ENCODE results near the gene SH3BP2. TPM values are rescaled to one million over a fixed set of nuclear protein-coding genes. Genes with fewer than 3 reads are reported as not detected.
"Not testable (repeated sequence)": the region's sequence is repeated elsewhere in the genome, so short reads cannot be mapped to it uniquely, and the experiment has no call there.

SH3BP2 gene
- total RNA-seq, 4 donors from 2014 or later, result 26.2 to 109 (median 66.0) TPM

DNA sequence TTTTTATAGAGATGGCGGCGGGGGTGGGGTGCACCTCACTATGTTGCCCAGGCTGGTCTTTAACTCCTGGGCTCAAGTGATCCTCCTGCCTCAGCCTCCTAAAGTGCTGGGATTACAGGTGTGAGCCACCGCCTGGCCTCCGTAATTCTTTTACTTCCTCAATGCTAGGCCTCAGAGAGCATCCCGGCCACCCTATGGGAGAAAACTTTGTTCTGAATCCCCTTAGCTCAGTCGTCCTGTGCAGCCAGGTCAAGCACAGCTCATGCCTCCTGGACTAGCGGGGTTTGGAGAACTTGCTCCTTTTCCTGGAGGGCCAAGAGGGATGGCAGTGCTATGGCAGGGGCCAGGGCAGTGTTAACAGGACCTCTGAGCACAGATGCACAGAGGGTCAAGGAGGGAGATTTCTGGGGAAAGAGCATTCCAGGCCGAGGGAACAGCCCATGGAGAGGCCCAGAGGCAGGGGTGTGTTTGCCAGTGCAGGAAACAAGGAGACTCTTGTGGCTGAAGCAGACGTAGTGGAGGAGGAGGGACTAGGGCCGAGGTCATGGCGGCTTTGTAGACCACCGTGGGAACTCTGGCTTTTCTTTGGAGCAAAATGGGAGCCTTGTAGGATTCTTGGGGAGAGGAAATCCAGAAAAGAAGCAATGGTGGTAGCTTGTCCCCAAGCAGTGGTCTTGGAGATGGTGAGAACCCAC is 26.9 kb upstream of the SH3BP2 start:
- no peak for ATAC-seq (ENCODE audit: low FRiP score)
- no peak for DNase-seq (ENCODE audit: low spot score)
- TF ChIP-seq, protein P1, sequence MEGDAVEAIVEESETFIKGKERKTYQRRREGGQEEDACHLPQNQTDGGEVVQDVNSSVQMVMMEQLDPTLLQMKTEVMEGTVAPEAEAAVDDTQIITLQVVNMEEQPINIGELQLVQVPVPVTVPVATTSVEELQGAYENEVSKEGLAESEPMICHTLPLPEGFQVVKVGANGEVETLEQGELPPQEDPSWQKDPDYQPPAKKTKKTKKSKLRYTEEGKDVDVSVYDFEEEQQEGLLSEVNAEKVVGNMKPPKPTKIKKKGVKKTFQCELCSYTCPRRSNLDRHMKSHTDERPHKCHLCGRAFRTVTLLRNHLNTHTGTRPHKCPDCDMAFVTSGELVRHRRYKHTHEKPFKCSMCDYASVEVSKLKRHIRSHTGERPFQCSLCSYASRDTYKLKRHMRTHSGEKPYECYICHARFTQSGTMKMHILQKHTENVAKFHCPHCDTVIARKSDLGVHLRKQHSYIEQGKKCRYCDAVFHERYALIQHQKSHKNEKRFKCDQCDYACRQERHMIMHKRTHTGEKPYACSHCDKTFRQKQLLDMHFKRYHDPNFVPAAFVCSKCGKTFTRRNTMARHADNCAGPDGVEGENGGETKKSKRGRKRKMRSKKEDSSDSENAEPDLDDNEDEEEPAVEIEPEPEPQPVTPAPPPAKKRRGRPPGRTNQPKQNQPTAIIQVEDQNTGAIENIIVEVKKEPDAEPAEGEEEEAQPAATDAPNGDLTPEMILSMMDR (IDR thresholded peaks at IDR 0.05), result no peak

DNA sequence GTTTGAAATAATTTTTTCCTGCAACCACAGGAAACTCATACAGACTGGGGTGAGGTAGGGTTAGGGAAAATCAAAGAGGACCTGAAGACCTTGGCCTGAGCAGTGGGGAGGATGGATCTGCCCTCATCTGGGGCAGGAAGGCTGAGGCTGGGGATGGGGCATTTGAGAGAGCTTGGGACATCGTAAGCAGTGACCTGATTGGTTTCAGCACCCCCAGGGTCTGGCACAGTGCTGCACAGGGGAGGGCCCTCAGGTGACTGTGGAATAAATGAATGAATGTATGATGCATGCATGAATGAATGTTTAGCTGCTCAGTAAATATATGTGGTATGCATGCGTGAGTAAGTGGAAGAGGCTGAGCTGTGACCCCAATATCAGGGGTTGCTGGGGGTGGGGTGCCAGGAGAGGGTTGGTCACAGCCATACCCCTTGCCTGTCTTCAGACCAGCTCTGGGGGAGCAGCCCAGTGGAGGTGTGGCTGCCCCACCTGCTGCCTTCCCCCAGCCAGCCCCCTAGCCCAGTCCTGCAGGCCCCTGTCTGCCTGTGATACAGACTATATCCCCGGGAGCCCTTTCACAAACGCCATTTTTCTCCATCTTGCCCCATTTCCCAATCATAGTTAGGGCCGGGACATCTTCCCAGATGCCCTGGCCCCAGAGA is 25.7 kb upstream of the SH3BP2 start:
- DNase-seq (ENCODE audit: low spot score), result no peak
- TF ChIP-seq, protein P1 (IDR thresholded peaks at IDR 0.05), result no peak
- no peak for ATAC-seq (ENCODE audit: low FRiP score)

DNA sequence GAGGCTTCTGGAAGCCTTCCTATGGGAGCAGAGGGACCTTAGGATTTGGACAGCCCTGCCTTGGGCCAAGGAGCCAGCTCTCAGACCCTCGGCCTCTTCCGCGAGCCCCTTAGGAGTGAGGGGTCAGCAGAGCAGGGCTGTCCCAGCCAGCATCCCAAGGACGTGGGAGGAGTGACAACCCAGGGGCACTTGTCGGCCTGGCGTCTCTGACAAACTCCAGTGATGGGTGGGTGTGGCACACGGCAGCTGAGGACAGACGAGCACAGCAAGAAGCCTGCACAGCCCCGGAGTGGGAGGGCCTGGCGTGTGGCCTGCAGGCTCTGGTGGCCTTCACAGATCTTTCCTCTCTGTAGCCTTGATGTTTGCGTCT is 25.2 kb upstream of the SH3BP2 start:
- no peak for DNase-seq (ENCODE audit: low spot score)
- TF ChIP-seq, protein P1 (IDR thresholded peaks at IDR 0.05), result no peak
- ATAC-seq (ENCODE audit: low FRiP score), result no peak

DNA sequence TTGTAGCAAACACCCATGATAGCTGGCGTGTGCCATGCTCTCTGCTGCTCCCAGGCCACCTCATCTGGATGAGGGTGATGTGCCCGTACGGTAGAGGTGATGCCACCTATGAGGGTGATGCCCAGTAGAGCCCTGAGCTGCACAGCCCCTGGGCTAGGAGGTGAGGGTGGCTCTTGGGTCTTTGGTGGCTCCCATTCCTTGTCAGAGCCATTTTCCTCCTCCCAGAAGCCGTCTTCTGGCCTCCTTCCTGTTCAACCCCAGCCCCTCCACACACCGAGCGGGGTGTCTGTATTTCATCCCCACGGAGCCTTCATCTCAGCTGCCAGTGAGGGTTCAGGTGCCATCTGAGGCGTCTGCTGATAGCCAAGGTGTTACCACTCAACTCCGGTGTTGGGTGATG is 24.8 kb upstream of the SH3BP2 start:
- TF ChIP-seq, protein P1 (IDR thresholded peaks at IDR 0.05), result no peak
- ATAC-seq (ENCODE audit: low FRiP score) (no peak), DNase-seq (ENCODE audit: low spot score) (no peak)

DNA sequence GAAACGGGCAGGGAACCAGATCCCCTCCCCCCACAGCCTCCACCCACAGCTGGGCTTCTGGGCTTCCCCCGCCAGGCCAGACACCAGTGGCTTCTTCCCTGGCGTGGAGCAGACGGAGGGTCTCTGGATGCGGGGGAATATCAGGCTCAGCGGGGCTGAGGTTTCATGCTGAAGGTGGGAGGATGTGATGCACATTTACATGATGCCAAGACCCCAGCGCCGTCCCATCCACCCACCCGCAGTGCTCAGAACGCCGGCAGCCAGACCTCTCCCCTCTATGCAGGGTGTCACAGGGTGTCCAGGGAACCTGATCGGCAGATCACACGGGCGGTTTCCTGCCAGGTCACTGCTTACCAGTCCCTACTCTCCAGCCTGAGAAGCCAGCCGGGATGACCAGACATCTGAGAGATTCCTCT is 24.0 kb upstream of the SH3BP2 start:
- DNase-seq (ENCODE audit: low spot score) (no peak), ATAC-seq (ENCODE audit: low FRiP score) (no peak)
- TF ChIP-seq, protein P1 (IDR thresholded peaks at IDR 0.05), result no peak

DNA sequence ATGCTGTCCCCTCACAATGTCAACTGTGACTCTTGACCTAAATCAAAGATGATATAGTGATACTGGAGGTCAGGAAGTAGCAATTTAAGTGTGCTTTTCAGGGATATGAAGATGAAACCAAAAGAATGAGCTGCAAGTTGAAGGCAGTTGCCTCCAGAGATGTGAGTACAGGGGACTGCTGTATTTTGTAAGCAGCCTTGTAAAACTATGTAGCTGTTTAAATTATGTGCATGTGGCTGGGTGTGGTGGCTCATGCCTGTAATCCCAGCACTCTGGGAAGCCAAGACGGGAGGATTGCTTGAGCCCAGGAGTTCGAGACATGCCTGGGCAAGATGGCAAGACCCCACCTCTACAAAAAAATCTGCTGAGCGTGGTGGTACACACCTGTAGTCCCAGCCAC is 21.6 kb upstream of the SH3BP2 start:
- TF ChIP-seq, protein P1 (IDR thresholded peaks at IDR 0.05), result no peak
- DNase-seq (ENCODE audit: low spot score), result no peak
- ATAC-seq (ENCODE audit: low FRiP score), result no peak

DNA sequence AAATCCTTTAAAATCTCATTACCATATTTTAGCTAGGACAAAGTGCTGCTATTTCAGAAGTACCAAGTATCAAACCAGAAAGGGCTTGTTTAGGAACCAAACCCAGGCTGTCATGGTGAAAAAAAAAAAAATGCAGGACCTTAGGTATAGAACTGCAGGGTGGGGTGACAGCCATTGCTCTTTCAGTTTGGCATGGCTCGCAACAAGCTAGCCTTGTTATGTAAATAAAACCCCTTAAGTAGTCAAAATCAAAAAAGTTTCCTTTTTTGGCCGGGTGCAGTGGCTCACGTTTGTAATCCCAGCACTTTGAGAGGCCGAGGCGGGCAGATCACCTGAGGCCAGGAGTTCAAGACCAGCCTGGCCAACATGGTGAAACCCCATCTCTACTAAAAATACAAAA is 12.2 kb upstream of the SH3BP2 start:
- not testable (repeated sequence) for ATAC-seq (ENCODE audit: low FRiP score); DNase-seq (ENCODE audit: low spot score)

All from omental fat pad (tissue), 4 donors.